HFF-Myc (cell line): ENCODE results near the gene CAMK2A.

Experiments
- DNase-seq: peaks from one replicate; pipeline ENCODE4 v3.0.0-alpha.2; 2011; ENCODE audit warnings: low read depth; ENCODE audit errors: extremely low read depth
- H3K4me3 ChIP-seq: replicated peaks from 2 replicates; pipeline ENCODE4 v1.5.1; 2011; ENCODE audit warnings: low read depth, mild to moderate bottlenecking, control low read depth, low read length
- TF ChIP-seq, protein P1 (sequence below): IDR thresholded peaks from 2 replicates; pipeline ENCODE4 v1.5.1; 2012; ENCODE audit warnings: mild to moderate bottlenecking, low read depth, low read length, control low read depth; ENCODE audit errors: missing control alignments

Gene CAMK2A

DNA sequence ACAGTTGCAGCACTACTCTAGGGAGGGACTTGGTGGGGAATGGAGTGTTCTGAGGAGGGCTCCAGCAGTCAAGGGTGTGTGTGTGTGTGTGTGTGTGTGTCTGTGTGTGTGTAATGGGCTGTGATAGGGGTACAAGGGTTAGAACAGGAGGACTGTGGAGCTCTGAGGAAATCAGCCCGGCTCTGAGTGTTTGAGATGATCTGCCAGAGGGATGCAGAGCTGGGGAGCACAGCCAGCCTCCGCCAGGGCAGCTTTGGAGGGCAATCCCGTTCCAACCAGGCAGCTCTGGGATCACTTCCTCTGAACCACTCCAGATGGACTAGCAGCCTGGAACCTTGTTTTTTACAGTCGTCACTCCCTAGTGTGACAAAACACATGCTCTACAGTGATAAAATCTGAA, 102.7 kb downstream of the CAMK2A start:
- TF ChIP-seq, protein P1, sequence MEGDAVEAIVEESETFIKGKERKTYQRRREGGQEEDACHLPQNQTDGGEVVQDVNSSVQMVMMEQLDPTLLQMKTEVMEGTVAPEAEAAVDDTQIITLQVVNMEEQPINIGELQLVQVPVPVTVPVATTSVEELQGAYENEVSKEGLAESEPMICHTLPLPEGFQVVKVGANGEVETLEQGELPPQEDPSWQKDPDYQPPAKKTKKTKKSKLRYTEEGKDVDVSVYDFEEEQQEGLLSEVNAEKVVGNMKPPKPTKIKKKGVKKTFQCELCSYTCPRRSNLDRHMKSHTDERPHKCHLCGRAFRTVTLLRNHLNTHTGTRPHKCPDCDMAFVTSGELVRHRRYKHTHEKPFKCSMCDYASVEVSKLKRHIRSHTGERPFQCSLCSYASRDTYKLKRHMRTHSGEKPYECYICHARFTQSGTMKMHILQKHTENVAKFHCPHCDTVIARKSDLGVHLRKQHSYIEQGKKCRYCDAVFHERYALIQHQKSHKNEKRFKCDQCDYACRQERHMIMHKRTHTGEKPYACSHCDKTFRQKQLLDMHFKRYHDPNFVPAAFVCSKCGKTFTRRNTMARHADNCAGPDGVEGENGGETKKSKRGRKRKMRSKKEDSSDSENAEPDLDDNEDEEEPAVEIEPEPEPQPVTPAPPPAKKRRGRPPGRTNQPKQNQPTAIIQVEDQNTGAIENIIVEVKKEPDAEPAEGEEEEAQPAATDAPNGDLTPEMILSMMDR: no peak
- no peak overlapping the region for H3K4me3 ChIP-seq
- no peak for DNase-seq

DNA sequence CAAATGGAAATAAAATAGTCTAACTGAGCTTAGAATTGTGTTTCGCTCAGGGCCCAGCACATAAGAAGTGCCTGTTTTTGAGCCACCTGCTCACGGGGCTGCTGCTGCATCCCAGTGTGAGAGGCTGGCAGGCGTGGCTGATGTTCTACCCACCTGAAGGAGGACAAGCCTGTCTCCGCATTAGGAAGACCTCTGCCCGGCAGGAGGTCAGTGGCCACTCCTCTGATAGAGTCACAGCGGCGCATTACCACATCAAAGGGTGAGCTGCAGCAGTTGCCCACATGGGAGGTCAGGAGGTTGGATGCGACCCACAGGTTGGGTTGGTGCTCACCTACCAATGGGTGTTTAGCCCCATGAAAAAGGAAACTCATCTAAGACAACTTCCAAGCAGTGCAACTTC, 103.4 kb downstream of the CAMK2A start:
- no peak for DNase-seq

DNA sequence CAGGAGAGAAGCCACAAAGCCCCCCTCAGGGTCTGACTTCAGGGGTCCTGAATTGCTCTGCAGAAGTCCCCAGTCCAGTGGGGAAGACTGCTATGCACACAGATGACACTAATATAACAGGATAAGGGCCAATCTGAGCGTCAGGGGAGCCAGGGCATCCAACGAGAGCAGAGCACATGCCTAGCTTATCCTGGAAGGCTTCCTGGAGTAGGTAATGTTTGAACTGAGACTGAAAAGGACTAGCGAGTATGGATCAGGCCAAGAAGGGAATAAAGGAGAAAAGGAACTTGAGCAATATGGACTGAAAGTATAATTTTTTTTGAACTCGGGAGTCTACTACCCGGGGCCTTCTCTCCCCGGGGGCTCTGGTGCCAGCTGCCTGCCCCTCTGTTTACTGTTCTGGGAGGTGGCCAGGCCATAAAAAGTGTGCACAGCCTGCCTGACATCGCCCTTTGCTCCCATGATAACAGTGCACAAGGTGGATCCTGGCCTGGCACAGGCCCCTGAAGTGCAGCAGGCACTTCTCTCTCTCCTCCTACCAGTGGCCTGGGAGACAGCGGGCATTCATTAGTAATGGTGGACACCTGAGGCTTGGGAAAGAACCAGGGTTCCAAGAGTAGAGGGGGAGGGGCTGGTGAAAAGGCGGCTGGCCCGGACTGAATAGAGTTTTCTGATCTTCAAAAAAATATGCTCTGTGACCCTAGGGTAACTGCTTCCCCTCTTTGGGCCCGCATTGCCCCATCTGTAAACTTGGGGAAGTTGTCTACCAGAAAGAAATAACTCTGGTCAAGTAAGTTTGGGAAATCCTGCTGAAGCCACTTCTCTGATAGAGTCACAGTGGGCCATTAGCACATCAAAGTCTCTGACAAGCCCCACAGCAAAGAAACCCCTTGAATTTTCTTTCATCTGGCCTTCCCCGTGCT, 104.3 kb downstream of the CAMK2A start:
- TF ChIP-seq, protein P1: no peak
- no peak overlapping the region for H3K4me3 ChIP-seq
- no peak for DNase-seq

More for the DNA sequence above, 103.4 kb downstream of the CAMK2A start:
- no peak overlapping the region for H3K4me3 ChIP-seq
- TF ChIP-seq, protein P1: no peak

DNA sequence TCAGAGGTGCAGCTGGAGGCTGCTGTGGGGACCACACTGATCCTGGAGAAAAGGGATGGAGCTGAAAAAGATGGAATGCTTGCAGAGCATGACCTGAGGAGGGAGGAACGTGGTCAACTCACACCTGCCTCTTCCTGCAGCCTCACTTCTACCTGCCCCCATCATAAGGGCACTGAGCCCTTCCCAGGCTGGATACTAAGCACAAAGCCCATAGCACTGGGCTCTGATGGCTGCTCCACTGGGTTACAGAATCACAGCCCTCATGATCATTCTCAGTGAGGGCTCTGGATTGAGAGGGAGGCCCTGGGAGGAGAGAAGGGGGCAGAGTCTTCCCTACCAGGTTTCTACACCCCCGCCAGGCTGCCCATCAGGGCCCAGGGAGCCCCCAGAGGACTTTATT, 105.6 kb downstream of the CAMK2A start:
- no peak overlapping the region for H3K4me3 ChIP-seq
- TF ChIP-seq, protein P1: no peak
- no peak for DNase-seq

DNA sequence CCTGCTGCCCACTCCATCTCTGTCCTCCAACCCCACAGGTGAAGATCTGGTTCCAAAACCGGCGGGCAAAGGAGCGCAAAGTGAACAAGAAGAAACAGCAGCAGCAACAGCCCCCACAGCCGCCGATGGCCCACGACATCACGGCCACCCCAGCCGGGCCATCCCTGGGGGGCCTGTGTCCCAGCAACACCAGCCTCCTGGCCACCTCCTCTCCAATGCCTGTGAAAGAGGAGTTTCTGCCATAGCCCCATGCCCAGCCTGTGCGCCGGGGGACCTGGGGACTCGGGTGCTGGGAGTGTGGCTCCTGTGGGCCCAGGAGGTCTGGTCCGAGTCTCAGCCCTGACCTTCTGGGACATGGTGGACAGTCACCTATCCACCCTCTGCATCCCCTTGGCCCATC, 106.1 kb downstream of the CAMK2A start:
- TF ChIP-seq, protein P1: no peak
- no peak for DNase-seq
- no peak overlapping the region for H3K4me3 ChIP-seq

- TF ChIP-seq, protein P1: no peak
- no peak for DNase-seq
- H3K4me3 ChIP-seq: no peak overlapping the region
Observed at GRCh38 chr5:150182774-150183173, 106.8 kb downstream of the CAMK2A start.
